22Rv1 (cell line): Measurements from ENCODE around the gene FAM20A.
"Not testable (repeated sequence)": the region's sequence is repeated elsewhere in the genome, so short reads cannot be mapped to it uniquely, and the experiment has no call there.

Experiments
- H3K27ac ChIP-seq: fragments of 450-650 bp; 2 replicates; pipeline ENCODE4 v1.5.1; 2017
- ZFX ChIP-seq: fragments of 450-650 bp; IDR thresholded peaks from 2 replicates; pipeline ENCODE4 v1.6.1; 2017; ENCODE audit warnings: antibody characterized with exemption, borderline replicate concordance
- TF ChIP-seq, protein P1 (sequence below): fragments of 450-650 bp; IDR thresholded peaks from 2 replicates; pipeline ENCODE4 v1.5.1; 2017; ENCODE audit warnings: mild to moderate bottlenecking

Gene FAM20A

DNA sequence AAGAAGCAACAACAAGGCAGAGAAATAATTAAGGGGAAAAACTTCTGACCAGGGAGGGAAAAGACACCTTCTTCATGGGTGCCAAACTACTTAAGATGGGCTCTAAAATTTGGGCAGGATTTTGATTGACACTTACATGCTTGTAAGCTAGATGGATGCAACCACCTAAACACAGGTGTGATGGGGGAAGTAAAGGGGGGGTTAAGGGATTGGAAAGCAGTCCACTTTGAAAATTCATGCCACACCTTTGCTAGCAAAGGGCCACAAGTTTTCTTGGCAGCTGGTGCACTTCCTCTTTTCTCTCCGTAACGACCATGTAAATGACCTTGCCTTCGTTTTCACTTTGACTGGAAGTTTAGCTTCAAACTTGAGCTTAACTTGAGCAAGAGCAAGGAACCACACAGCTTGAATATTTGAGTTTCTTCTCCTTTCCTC, 103.3 kb downstream of the FAM20A start:
- no peak overlapping the region for H3K27ac ChIP-seq
- TF ChIP-seq, protein P1, sequence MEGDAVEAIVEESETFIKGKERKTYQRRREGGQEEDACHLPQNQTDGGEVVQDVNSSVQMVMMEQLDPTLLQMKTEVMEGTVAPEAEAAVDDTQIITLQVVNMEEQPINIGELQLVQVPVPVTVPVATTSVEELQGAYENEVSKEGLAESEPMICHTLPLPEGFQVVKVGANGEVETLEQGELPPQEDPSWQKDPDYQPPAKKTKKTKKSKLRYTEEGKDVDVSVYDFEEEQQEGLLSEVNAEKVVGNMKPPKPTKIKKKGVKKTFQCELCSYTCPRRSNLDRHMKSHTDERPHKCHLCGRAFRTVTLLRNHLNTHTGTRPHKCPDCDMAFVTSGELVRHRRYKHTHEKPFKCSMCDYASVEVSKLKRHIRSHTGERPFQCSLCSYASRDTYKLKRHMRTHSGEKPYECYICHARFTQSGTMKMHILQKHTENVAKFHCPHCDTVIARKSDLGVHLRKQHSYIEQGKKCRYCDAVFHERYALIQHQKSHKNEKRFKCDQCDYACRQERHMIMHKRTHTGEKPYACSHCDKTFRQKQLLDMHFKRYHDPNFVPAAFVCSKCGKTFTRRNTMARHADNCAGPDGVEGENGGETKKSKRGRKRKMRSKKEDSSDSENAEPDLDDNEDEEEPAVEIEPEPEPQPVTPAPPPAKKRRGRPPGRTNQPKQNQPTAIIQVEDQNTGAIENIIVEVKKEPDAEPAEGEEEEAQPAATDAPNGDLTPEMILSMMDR = no peak
- TF ChIP-seq ZFX = no peak

DNA sequence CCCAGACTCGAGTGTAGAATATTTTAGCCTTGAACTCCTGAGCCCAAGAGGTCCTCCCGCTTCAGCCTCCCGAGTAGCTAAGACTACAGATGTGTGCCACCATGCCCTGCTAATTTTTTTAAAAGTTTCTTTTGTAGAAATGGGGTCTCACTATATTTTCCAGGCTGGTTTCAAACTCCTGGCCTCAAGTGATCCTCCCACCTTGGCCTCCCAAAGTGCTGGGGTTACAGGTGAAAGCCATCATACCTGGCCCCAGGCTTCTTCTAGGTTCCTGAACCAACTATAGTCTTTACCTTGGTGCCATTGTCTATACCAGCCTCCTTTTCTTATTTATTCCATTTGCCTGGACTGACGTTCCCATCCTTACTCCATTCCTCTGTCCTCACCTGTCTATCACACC, 106.1 kb downstream of the FAM20A start:
- no peak overlapping the region for H3K27ac ChIP-seq
- TF ChIP-seq ZFX = no peak
- TF ChIP-seq, protein P1 = no peak

DNA sequence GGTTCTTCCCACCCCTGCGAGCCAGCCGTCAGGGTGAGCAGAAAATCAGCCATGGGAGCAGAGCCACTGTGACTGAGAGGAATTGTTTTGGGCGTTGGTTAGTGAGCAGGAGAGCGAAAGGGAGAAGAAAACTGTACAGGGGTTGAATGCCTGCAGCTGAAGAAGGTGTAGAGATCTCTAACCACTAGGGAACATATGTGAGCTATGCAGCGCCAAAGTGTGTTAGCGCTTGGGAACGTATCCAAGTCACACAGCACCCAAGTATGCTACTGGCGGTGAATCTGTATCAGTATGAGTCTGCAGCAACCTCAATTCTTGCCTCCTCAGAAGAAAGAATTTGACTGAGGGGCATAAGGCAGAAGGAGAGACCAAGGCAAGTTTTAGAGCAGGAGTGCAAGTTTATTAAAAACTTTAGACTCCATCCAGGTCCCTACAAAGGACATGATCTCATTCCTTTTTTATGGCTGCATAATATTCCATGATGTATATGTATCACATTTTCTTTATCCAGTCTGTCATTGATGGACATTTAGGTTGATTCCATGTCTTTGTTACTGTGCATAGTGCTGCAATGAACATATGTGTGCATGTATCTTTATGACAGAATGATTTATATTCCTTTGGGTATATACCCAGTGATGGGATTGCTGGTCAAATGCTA, 108.6 kb downstream of the FAM20A start:
- not testable (repeated sequence) for H3K27ac ChIP-seq

DNA sequence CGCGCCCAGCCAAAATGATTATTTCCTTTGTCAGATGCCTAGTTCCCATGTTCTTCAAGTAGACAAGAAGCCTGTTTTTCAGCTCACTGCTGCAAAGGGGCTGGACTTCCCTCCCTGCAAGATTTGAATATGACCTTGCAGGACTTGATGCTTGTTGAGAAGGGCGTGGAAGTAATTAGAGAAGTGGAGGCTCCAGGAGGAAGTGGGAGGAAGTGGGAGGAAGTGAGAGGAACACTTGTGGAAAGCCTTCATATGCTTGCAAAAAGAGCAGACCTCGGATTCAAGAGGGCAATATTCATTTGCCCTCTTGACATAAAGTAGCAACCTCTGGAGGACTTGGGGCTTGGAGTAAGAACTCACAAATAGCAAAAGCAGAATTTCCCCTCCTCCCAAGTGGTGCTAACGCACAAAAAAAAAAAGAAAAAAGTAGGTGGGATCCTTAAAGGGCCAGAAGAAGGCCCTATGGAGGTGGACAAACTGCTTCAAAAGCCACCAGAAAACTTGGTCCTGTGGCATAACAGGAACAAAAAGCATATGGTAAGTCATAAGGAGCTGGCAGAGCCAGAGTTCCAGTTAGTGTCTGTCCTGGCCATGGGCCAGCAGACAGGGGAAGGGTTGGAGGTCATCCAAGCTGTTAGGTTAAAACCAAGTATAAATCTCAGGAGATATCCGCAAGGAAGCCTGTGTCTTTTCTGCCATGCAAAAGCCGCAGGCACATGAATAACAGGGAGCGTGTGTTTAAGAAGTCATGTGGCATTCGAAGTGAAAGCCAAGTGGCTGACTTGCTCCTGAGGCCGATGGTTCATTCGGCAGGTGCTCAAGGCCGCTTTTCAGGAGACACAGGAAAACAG, 109.6 kb downstream of the FAM20A start:
- H3K27ac ChIP-seq = no peak overlapping the region
- TF ChIP-seq, protein P1 = no peak
- no peak for TF ChIP-seq ZFX

DNA sequence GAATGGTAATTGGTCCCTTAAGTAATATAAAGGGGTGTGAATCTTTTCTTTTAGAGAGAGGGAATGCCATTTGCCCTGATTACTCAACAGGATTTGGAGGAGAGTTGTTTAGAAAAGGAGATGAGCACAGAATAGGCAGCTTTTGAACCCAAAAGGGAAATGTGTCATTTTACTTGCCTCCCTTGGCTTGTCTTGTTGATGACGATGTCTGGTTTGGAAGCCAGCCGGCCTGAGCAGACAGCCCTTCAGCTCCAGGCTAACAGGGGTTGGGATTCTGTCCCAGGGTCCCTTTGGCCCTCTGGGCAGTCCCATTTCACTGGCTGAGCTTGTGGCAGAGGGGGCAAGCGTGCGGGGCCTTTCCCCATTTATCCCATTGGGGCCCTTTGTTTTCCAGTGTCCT, 111.2 kb downstream of the FAM20A start:
- H3K27ac ChIP-seq = no peak overlapping the region
- no peak for TF ChIP-seq ZFX
- TF ChIP-seq, protein P1 = no peak
